HUES48 (cell line): ENCODE measurements around the gene CCDC174.

Experiments used
- H3K27ac ChIP-seq: one replicate; pipeline ENCODE4 v1.7.0; 2013; ENCODE audit warnings: low read depth, low read length, inconsistent platforms
- H3K27me3 ChIP-seq: 2 replicates; pipeline ENCODE4 v1.6.1; 2013; ENCODE audit warnings: mild to moderate bottlenecking, low read length; ENCODE audit not compliant: control insufficient read depth, insufficient read depth
- H3K36me3 ChIP-seq: 2 replicates; pipeline ENCODE4 v1.6.1; 2013; ENCODE audit warnings: low read length; ENCODE audit not compliant: control insufficient read depth, insufficient read depth
- H3K4me1 ChIP-seq: 2 replicates; pipeline ENCODE4 v1.6.1; 2013; ENCODE audit warnings: mild to moderate bottlenecking, low read length; ENCODE audit not compliant: control insufficient read depth, insufficient read depth
- H3K4me3 ChIP-seq: 2 replicates; pipeline ENCODE4 v1.5.1; 2013; ENCODE audit warnings: mild to moderate bottlenecking, low read depth, low read length
- H3K9ac ChIP-seq: 2 replicates; pipeline ENCODE4 v1.6.1; 2013; ENCODE audit warnings: mild to moderate bottlenecking, low read depth, low read length, moderate library complexity
- H3K9me3 ChIP-seq: 2 replicates; pipeline ENCODE4 v1.6.1; 2013; ENCODE audit warnings: low read length; ENCODE audit not compliant: control insufficient read depth, insufficient read depth

Gene CCDC174

DNA sequence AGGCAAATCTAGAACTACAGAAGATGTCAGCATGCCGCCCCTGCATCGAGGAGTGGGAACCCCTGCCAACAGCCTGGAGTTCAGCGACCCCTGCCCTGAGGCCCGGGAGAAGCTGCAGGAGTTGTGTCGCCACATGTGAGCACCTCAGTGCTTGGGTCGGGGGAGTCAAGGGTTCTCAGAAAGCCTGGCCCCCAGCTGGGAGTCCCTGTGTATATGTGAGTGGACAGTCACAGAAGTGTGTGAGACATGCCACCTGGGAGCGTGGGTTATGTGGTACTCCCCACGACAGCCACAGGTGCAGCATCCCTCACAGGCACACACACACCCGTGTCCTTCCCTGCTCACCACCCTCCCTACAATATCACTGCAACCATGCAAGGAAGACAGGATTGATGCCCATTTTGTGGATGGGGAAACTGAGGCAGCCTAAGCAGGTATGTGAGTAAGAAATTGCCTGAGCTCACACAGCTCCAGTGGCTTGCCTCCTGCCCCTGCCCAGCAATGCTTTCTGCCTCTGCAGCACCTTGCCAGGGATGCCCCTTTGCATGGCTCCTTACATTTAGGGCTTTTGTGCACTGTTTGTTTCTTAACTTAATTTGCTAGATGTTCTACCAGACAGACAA is 51.7 kb downstream of the CCDC174 start:
- H3K4me1 ChIP-seq: no peaks in the 10 kb centered on the region
- H3K27ac ChIP-seq: no peak overlapping the region
- no peaks in the 10 kb centered on the region for H3K36me3 ChIP-seq
- H3K9ac ChIP-seq: no peak overlapping the region
- no peaks in the 10 kb centered on the region for H3K27me3 ChIP-seq
- H3K4me3 ChIP-seq: no peak overlapping the region
- no peaks in the 10 kb centered on the region for H3K9me3 ChIP-seq

DNA sequence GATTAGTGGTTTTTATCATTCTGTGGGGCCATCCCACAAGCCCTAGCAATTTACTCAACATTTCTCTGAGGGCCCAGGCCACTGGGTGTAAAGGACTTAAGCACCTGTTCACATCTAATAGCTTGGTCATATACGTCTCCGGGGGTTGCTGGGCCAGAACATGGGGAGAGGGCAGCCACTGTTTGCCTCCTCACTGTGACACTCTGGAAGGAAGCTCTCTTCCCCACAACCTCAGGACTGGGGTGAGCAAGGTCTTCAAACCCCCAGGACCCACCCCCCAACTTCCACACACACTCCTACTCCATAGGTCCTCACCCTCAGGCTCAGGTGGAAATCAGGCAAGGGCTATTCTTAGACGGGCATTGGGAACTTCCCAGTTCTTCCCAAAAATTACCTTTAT is 52.2 kb downstream of the CCDC174 start:
- Histone ChIP-seq H3K9me3 (no peaks in the 10 kb centered on the region), H3K4me3 (no peak overlapping the region), H3K9ac (no peak overlapping the region), H3K27me3 (no peaks in the 10 kb centered on the region), H3K27ac (no peak overlapping the region), H3K4me1 (no peaks in the 10 kb centered on the region), H3K36me3 (no peaks in the 10 kb centered on the region)

DNA sequence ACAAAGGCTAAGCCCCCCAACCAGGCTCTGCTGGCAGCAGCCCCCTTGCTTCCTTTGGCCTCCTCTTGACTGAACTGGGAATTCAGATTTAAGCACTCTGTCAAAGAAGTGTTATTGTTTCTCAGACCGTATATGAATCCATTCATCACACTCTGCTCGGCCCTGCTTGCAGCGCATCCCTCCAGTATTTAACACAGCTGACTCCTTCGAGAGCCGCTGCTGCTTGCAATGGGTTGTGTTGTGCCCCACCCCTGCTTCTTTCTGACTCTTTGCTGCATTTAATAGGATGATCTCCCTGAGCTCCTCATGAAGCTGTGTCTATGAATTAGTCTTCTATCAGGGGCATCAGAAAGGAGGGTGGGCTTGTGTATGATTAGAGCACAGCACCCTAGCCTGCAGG is 54.5 kb downstream of the CCDC174 start:
- Histone ChIP-seq H3K36me3 (no peaks in the 10 kb centered on the region), H3K9ac (no peak overlapping the region), H3K27me3 (no peaks in the 10 kb centered on the region), H3K4me1 (no peaks in the 10 kb centered on the region), H3K4me3 (no peak overlapping the region), H3K27ac (no peak overlapping the region), H3K9me3 (no peaks in the 10 kb centered on the region)

DNA sequence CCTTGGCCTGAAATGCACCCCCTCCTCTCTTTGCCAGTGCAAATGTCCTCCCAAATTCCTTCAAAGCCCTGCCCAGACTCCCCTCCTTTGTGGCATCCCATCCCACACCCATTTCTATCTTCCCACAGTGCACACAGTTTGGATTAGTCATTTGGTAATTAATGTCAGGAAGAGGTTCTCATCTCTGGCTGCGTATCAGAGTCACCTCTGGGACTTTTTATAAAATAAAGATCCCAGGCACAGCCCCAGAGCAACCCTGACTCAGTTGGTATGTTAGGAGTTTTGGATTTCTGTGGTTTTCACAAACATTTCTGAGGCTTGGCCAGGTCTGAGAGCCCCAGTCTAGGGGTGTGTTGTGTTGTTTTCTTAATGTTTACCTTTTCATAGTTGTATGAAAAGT is 65.0 kb downstream of the CCDC174 start:
- H3K27ac ChIP-seq: no peak overlapping the region
- H3K9ac ChIP-seq: no peak overlapping the region
- no peaks in the 10 kb centered on the region for H3K36me3 ChIP-seq
- H3K4me1 ChIP-seq: no peaks in the 10 kb centered on the region
- H3K4me3 ChIP-seq: no peak overlapping the region
- no peaks in the 10 kb centered on the region for H3K27me3 ChIP-seq
- H3K9me3 ChIP-seq: no peaks in the 10 kb centered on the region

DNA sequence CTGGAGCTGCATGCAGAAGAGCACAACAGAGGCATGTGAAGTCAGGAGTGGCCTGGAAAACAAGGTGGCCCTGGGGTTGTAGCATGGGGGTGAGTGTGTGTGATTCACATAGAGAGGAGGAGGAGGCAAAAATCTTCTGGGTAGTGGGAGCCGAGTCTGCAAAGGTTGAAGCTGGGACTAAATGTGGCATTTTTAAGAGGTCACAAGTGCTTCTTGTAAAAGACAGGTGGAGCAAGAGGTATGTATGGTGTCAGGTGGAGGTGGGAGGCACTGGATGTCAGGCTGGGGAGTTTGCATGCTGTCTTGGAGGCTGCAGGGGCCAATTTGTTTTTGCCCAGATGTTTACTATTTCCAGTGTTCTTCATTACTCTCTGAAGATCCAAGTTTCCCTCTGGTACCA is 65.7 kb downstream of the CCDC174 start:
- no peaks in the 10 kb centered on the region for H3K27me3 ChIP-seq
- no peaks in the 10 kb centered on the region for H3K9me3 ChIP-seq
- H3K4me1 ChIP-seq: no peaks in the 10 kb centered on the region
- H3K36me3 ChIP-seq: no peaks in the 10 kb centered on the region
- H3K9ac ChIP-seq: no peak overlapping the region
- no peak overlapping the region for H3K4me3 ChIP-seq
- H3K27ac ChIP-seq: no peak overlapping the region

DNA sequence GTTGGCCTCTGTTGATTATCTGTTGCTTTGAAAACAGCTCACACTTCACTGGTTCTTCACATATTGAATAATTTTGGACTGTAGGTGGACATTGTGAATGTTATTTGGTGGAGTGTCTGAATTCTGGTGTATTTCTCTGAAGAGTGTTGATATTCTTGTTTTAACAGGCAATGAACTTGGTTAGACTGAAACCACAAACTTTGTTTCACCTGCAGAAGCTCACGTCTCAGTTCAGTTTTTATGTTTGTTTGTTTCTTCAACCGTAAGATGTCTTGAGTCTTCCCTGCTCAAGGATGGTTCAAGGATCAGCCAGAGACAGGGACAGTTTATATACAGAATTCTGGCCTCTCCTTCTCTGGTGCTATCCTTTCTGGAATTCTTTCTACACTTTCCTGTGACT is 67.0 kb downstream of the CCDC174 start:
- Histone ChIP-seq H3K9me3 (no peaks in the 10 kb centered on the region), H3K27me3 (no peaks in the 10 kb centered on the region), H3K4me1 (no peaks in the 10 kb centered on the region), H3K27ac (no peak overlapping the region), H3K36me3 (no peaks in the 10 kb centered on the region), H3K9ac (no peak overlapping the region), H3K4me3 (no peak overlapping the region)

DNA sequence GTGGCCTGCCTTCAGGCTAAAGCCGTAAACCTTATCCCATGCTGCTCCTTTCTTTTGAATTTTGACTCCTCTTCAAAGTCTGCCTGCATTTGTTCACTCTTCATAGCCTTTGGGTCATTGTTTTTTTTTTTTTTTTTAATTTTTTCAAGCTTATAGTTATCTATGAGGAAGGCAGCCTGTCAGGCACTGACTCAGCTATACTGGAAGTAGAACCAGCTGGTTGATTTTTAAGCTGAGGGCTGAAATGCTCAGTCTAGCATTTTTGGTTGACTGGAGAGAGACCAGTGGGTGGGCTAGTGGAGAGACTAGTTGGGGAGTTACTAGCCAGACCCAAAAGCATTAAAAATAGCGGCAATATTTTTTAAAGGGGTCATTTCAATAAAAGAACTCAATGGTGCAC is 67.4 kb downstream of the CCDC174 start:
- Histone ChIP-seq H3K4me1 (no peaks in the 10 kb centered on the region), H3K27ac (no peak overlapping the region), H3K27me3 (no peaks in the 10 kb centered on the region), H3K9ac (no peak overlapping the region), H3K36me3 (no peaks in the 10 kb centered on the region), H3K4me3 (no peak overlapping the region), H3K9me3 (no peaks in the 10 kb centered on the region)

DNA sequence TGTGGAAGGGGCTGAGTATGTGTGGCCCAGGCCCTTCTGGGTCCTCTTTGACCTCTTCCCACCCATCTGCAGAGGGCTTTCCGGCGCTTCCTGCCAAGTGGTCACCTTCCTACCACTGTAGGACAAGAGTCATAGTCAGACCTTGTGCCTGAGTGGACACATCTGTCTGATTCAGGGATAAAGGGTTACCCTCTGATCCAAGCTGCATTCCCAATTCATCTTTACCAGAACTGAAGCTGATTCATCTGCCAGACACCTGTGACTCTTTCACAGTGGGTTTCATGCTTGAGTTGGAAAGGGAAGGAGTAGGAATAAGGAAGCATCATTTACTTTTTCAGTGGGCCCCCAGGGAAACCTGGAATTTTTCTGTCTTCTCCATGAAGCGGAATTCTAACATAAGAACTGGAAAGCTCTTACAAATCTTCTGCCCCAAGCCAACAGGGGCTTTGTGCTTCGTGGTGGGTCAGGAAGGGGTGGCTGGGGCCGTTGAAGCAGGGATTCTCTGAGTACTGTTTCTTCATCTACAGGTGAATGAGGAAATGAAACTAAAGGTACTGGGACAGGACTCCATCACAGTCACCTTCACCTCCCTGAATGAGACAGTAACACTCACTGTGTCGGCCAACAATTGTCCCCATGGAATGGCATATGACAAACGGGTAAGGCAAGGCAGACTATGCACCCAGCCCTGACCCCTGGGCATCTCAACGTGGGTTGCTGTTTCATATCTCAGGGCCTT is 69.7 kb downstream of the CCDC174 start:
- Histone ChIP-seq H3K9ac (no peak overlapping the region), H3K27ac (no peak overlapping the region), H3K4me3 (no peak overlapping the region), H3K4me1 (no peaks in the 10 kb centered on the region), H3K9me3 (no peaks in the 10 kb centered on the region), H3K27me3 (no peaks in the 10 kb centered on the region), H3K36me3 (no peaks in the 10 kb centered on the region)
